ENCODE data around the gene SH3PXD2A. TPM values are rescaled to one million over a fixed set of nuclear protein-coding genes. Genes with fewer than 3 reads are reported as not detected.

SH3PXD2A gene
- total RNA-seq, 2 donors from 2014 or later, result 14.6 to 18.2 TPM

- Histone ChIP-seq H3K27me3 (no peaks in the 10 kb centered on the region), H3K4me1 (peaks cover 0 to 46% of the 10 kb centered on the region in 2 donors), H3K4me3 (no peak overlapping the region), H3K36me3 (no peaks in the 10 kb centered on the region), H3K27ac (no peak overlapping the region), H3K9me3 (no peaks in the 10 kb centered on the region)
- DNase-seq (ENCODE audit: low spot score), result no peak
- TF ChIP-seq CTCF (IDR thresholded peaks at IDR 0.05), result no peak
Observed at GRCh38 chr10:103742824-103743223, 112.6 kb downstream of the SH3PXD2A start.

GRCh38 chr10:103740611-103741010 is 114.8 kb downstream of the SH3PXD2A start:
- no peak overlapping the region for H3K27ac ChIP-seq
- no peaks in the 10 kb centered on the region for H3K36me3 ChIP-seq
- peaks cover 0 to 29% of the 10 kb centered on the region in 2 donors for H3K4me1 ChIP-seq
- DNase-seq (ENCODE audit: low spot score), result no peak
- no peaks in the 10 kb centered on the region for H3K27me3 ChIP-seq
- TF ChIP-seq CTCF (IDR thresholded peaks at IDR 0.05), result no peak
- no peaks in the 10 kb centered on the region for H3K9me3 ChIP-seq
- H3K4me3 ChIP-seq, result no peak overlapping the region

- Histone ChIP-seq H3K36me3 (no peaks in the 10 kb centered on the region), H3K4me1 (peaks cover 0 to 26% of the 10 kb centered on the region in 2 donors), H3K27ac (no peak overlapping the region), H3K27me3 (no peaks in the 10 kb centered on the region), H3K9me3 (no peaks in the 10 kb centered on the region), H3K4me3 (no peak overlapping the region)
- TF ChIP-seq CTCF (IDR thresholded peaks at IDR 0.05), result no peak
- no peak for DNase-seq (ENCODE audit: low spot score)
Observed at GRCh38 chr10:103739039-103739764, 116.2 kb downstream of the SH3PXD2A start.

- no peak for DNase-seq (ENCODE audit: low spot score)
- Histone ChIP-seq H3K9me3 (no peaks in the 10 kb centered on the region), H3K4me3 (no peak overlapping the region), H3K27me3 (no peaks in the 10 kb centered on the region), H3K36me3 (no peaks in the 10 kb centered on the region), H3K4me1 (peaks cover 0 to 26% of the 10 kb centered on the region in 2 donors), H3K27ac (no peak overlapping the region)
- no peak for TF ChIP-seq CTCF (IDR thresholded peaks at IDR 0.05)
Observed at GRCh38 chr10:103737735-103738367, 117.5 kb downstream of the SH3PXD2A start.

- H3K27me3 ChIP-seq, result no peaks in the 10 kb centered on the region
- H3K36me3 ChIP-seq, result no peaks in the 10 kb centered on the region
- TF ChIP-seq CTCF (IDR thresholded peaks at IDR 0.05), result no peak
- peaks cover 0 to 26% of the 10 kb centered on the region in 2 donors for H3K4me1 ChIP-seq
- H3K4me3 ChIP-seq, result no peak overlapping the region
- no peak overlapping the region for H3K27ac ChIP-seq
- no peak for DNase-seq (ENCODE audit: low spot score)
- no peaks in the 10 kb centered on the region for H3K9me3 ChIP-seq
Observed at GRCh38 chr10:103736763-103737162, 118.6 kb downstream of the SH3PXD2A start.

All from right atrium auricular region (tissue), 2 donors.